Measurements from ENCODE around the gene FBXO42. TPM values are rescaled to one million over a fixed set of nuclear protein-coding genes. Genes with fewer than 3 reads are reported as not detected.

FBXO42 gene
- total RNA-seq (10 to 100 TPM; 42.0 to 45.6 TPM), polyA plus RNA-seq (ENCODE audit: insufficient read depth, low read depth, low replicate concordance) (25.0 TPM)
- long read RNA-seq, donor 1, full-length matches to known transcripts, result 9 of 9 reads
- long read RNA-seq, donor 1, partial matches to known transcripts, result 0 of 9 reads
- long read RNA-seq, donor 1, other reads (novel, unspliced or antisense), result 0 of 9 reads
- long read RNA-seq, donor 2, full-length matches to known transcripts, result 5 of 5 reads
- long read RNA-seq, donor 2, partial matches to known transcripts, result 0 of 5 reads
- long read RNA-seq, donor 2, other reads (novel, unspliced or antisense), result 0 of 5 reads

- Histone ChIP-seq H3K27me3 (no peaks in the 10 kb centered on the region), H3K4me1 (peaks cover 5% of the 10 kb centered on the region), H3K36me3 (ENCODE audit: low read depth, missing control alignments) (no peaks in the 10 kb centered on the region), H3K4me3 (peak within 1 kb of the TSS; percentile 95 to 98), H3K27ac (peak within 1 kb of the TSS; percentile 93 to 94), H3K9me3 (no peaks in the 10 kb centered on the region)
- peak; percentile 90 for TF ChIP-seq POLR2A (IDR thresholded peaks at IDR 0.05)
- TF ChIP-seq CTCF (IDR thresholded peaks at IDR 0.05), result peak; percentile 42 to 52 (median 47)
- peak; percentile 93 for DNase-seq
- intact Hi-C loops (cut with DNase I; ENCODE audit: low total_unique reads), result no loop called here
- 0% methylated on average over 44 to 51 of the region's 81 CpGs for WGBS, 2 donors
Measured at GRCh38 chr1:16351994-16352841, at the start of gene FBXO42. Gene FBXO42, minus strand, starts transcription at chr1:16352480. Its CDS starts 37,062 bp downstream, at chr1:16315418.

GRCh38 chr1:16398371-16398953 lies 46.2 kb upstream of the FBXO42 start:
- intact Hi-C loops (cut with DNase I; ENCODE audit: low total_unique reads), result no loop called here
- H3K27ac ChIP-seq, result no peak overlapping the region
- H3K36me3 ChIP-seq (ENCODE audit: low read depth, missing control alignments), result no peaks in the 10 kb centered on the region
- H3K9me3 ChIP-seq, result no peaks in the 10 kb centered on the region
- no peaks in the 10 kb centered on the region for H3K27me3 ChIP-seq
- no peaks in the 10 kb centered on the region for H3K4me1 ChIP-seq
- no peak for DNase-seq
- H3K4me3 ChIP-seq, result no peak overlapping the region
- TF ChIP-seq POLR2A (IDR thresholded peaks at IDR 0.05), result no peak
- 84 to 100% methylated on average over 1 to 5 of the region's 5 CpGs for WGBS, 2 donors

GRCh38 chr1:16397120-16397519 lies 44.8 kb upstream of the FBXO42 start:
- TF ChIP-seq CTCF (IDR thresholded peaks at IDR 0.05) (no peak), POLR2A (IDR thresholded peaks at IDR 0.05) (no peak)
- intact Hi-C loops (cut with DNase I; ENCODE audit: low total_unique reads), result no loop called here
- Histone ChIP-seq H3K27ac (no peak overlapping the region), H3K4me1 (no peaks in the 10 kb centered on the region), H3K27me3 (no peaks in the 10 kb centered on the region), H3K4me3 (no peak overlapping the region), H3K36me3 (ENCODE audit: low read depth, missing control alignments) (no peaks in the 10 kb centered on the region), H3K9me3 (no peaks in the 10 kb centered on the region)
- WGBS, 2 donors, result 50 to 62% methylated on average over 5 of the region's 5 CpGs
- DNase-seq, result no peak

GRCh38 chr1:16396591-16396990 lies 44.3 kb upstream of the FBXO42 start:
- intact Hi-C loops (cut with DNase I; ENCODE audit: low total_unique reads), result no loop called here
- DNase-seq, result no peak
- no peak for TF ChIP-seq POLR2A (IDR thresholded peaks at IDR 0.05)
- no peak for TF ChIP-seq CTCF (IDR thresholded peaks at IDR 0.05)
- 69 to 70% methylated on average over 7 of the region's 7 CpGs for WGBS, 2 donors
- Histone ChIP-seq H3K36me3 (ENCODE audit: low read depth, missing control alignments) (no peaks in the 10 kb centered on the region), H3K4me1 (peaks cover under 1% of the 10 kb centered on the region), H3K27ac (no peak overlapping the region), H3K9me3 (no peaks in the 10 kb centered on the region), H3K4me3 (no peak overlapping the region), H3K27me3 (no peaks in the 10 kb centered on the region)

GRCh38 chr1:16394977-16395376 lies 42.7 kb upstream of the FBXO42 start:
- intact Hi-C loops (cut with DNase I; ENCODE audit: low total_unique reads), result no loop called here
- 83 to 94% methylated on average over 10 to 13 of the region's 13 CpGs for WGBS, 2 donors
- Histone ChIP-seq H3K27ac (no peak overlapping the region), H3K4me3 (no peak overlapping the region), H3K4me1 (peaks cover 3% of the 10 kb centered on the region), H3K9me3 (no peaks in the 10 kb centered on the region), H3K36me3 (ENCODE audit: low read depth, missing control alignments) (no peaks in the 10 kb centered on the region), H3K27me3 (no peaks in the 10 kb centered on the region)
- TF ChIP-seq POLR2A (IDR thresholded peaks at IDR 0.05) (no peak), CTCF (IDR thresholded peaks at IDR 0.05) (no peak)
- DNase-seq, result no peak
